WTC11 (cell line): ENCODE data around the gene SLC38A8. TPM values are rescaled to one million over a fixed set of nuclear protein-coding genes. Genes with fewer than 3 reads are reported as not detected.

Experiments
- ATAC-seq: fragments of 200-7000 bp; cut with Tn5 transposase; 2 replicates; pipeline ENCODE4 v1.10.0; 2021; ENCODE audit warnings: mild to moderate bottlenecking, moderate library complexity
- CTCF ChIA-PET: fragments of 300-600 bp; sonication (Branson Sonifier 250); formaldehyde crosslinking; loops from one replicate; lab custom pipeline; 2021; ENCODE audit warnings: antibody characterized with exemption; lab: Charles Lee
- POLR2A ChIA-PET: fragments of 350-600 bp; sonication (Branson Sonifier 250); formaldehyde crosslinking; loops from one replicate; lab custom pipeline; 2021; ENCODE audit warnings: antibody characterized with exemption; lab: Charles Lee
- DNase-seq: peaks from one replicate; pipeline ENCODE4 v3.0.0; 2021; ENCODE audit warnings: low spot score
- H3K27ac Mint-ChIP-seq: 2 replicates; pipeline ENCODE4 v1.8.0; 2021; ENCODE audit warnings: mixed read lengths
- H3K27me3 Mint-ChIP-seq: 2 replicates; pipeline ENCODE4 v1.8.0; 2021; ENCODE audit warnings: low read depth, mild to moderate bottlenecking, moderate library complexity, mixed read lengths
- H3K36me3 Mint-ChIP-seq: 2 replicates; pipeline ENCODE4 v1.8.0; 2021; ENCODE audit warnings: mixed read lengths
- H3K4me1 Mint-ChIP-seq: 2 replicates; pipeline ENCODE4 v1.8.0; 2022; ENCODE audit warnings: mixed read lengths
- H3K4me3 Mint-ChIP-seq: 2 replicates; pipeline ENCODE4 v1.8.0; 2021; ENCODE audit warnings: mild to moderate bottlenecking, moderate library complexity, mixed read lengths
- H3K9me3 Mint-ChIP-seq: 2 replicates; pipeline ENCODE4 v1.8.0; 2021; ENCODE audit warnings: mixed read lengths
- ATF1 ChIP-seq: sonication (generic); formaldehyde crosslinking; IDR thresholded peaks from 2 replicates; pipeline ENCODE4 v1.8.1; 2023; ENCODE audit warnings: mild to moderate bottlenecking, moderate library complexity, missing genetic modification reagents
- CREB1 ChIP-seq: sonication (generic); formaldehyde crosslinking; IDR thresholded peaks from 2 replicates; pipeline ENCODE4 v1.8.0; 2023; ENCODE audit warnings: mild to moderate bottlenecking, missing genetic modification reagents
- ETV6 ChIP-seq: sonication (generic); formaldehyde crosslinking; IDR thresholded peaks from 2 replicates; pipeline ENCODE4 v1.8.1; 2022; ENCODE audit warnings: mild to moderate bottlenecking, missing genetic modification reagents
- FOXP1 ChIP-seq: sonication (generic); formaldehyde crosslinking; IDR thresholded peaks from 2 replicates; pipeline ENCODE4 v1.8.0; 2022; ENCODE audit warnings: missing genetic modification reagents, mild to moderate bottlenecking, moderate library complexity, borderline replicate concordance
- GRHL2 ChIP-seq: fragments of 250-450 bp; sonication (Bioruptor Pico); IDR thresholded peaks from 2 replicates; pipeline ENCODE4 v1.8.0; 2022; ENCODE audit warnings: mild to moderate bottlenecking, moderate library complexity; ENCODE audit not compliant: insufficient replicate concordance, severe bottlenecking
- GTF2I ChIP-seq: fragments of 250-450 bp; sonication (Bioruptor Pico); conservative IDR thresholded peaks from 2 replicates; pipeline ENCODE4 v1.4.0; 2021; ENCODE audit warnings: mild to moderate bottlenecking
- MYBL2 ChIP-seq: sonication (generic); formaldehyde crosslinking; IDR thresholded peaks from 2 replicates; pipeline ENCODE4 v1.8.1; 2023; ENCODE audit warnings: mild to moderate bottlenecking, moderate library complexity, missing genetic modification reagents
- NR1H2 ChIP-seq: sonication (generic); formaldehyde crosslinking; IDR thresholded peaks from 2 replicates; pipeline ENCODE4 v1.9.0; 2021; ENCODE audit warnings: mild to moderate bottlenecking, moderate library complexity, missing genetic modification reagents
- OVOL2 ChIP-seq: fragments of 250-450 bp; sonication (Bioruptor Pico); IDR thresholded peaks from 2 replicates; pipeline ENCODE4 v1.9.0; 2021; ENCODE audit warnings: mild to moderate bottlenecking, borderline replicate concordance
- RELA ChIP-seq: sonication (generic); formaldehyde crosslinking; IDR thresholded peaks from 2 replicates; pipeline ENCODE4 v1.8.1; 2022; ENCODE audit warnings: missing genetic modification reagents, mild to moderate bottlenecking, borderline replicate concordance
- ZBTB21 ChIP-seq: sonication (generic); formaldehyde crosslinking; IDR thresholded peaks from 2 replicates; pipeline ENCODE4 v1.8.1; 2023; ENCODE audit warnings: mild to moderate bottlenecking, missing genetic modification reagents, borderline replicate concordance
- ZNF263 ChIP-seq: sonication (generic); formaldehyde crosslinking; IDR thresholded peaks from 2 replicates; pipeline ENCODE4 v1.8.1; 2022; ENCODE audit warnings: low read depth, mild to moderate bottlenecking, moderate library complexity, missing genetic modification reagents
- ZNF317 ChIP-seq: sonication (generic); formaldehyde crosslinking; IDR thresholded peaks from 2 replicates; pipeline ENCODE4 v1.8.1; 2023; ENCODE audit warnings: low read depth, mild to moderate bottlenecking, moderate library complexity, missing genetic modification reagents, borderline replicate concordance
- ZNF423 ChIP-seq: fragments of 250-450 bp; sonication (Bioruptor Pico); IDR thresholded peaks from 2 replicates; pipeline ENCODE4 v2.1.2; 2022; ENCODE audit warnings: mild to moderate bottlenecking, moderate library complexity
- total RNA-seq: library from RNA; stranded (reverse); gene quantifications from 3 replicates; pipeline ENCODE4 v1.2.3, GENCODE V29; 2021
- TF ChIP-seq, protein P1 (sequence below): sonication (generic); formaldehyde crosslinking; IDR thresholded peaks from 2 replicates; pipeline ENCODE4 v1.8.1; 2022; ENCODE audit warnings: low read depth, mild to moderate bottlenecking, moderate library complexity, missing genetic modification reagents, borderline replicate concordance
- TF ChIP-seq, protein P2 (sequence below): fragments of 250-450 bp; sonication (Bioruptor Pico); IDR thresholded peaks from 2 replicates; pipeline ENCODE4 v1.9.0; 2021; ENCODE audit warnings: moderate library complexity, mild to moderate bottlenecking, inconsistent platforms, borderline replicate concordance
- TF ChIP-seq, protein P3 (sequence below): sonication (generic); formaldehyde crosslinking; IDR thresholded peaks from 2 replicates; pipeline ENCODE4 v1.8.0; 2023; ENCODE audit warnings: mild to moderate bottlenecking, missing genetic modification reagents
- TF ChIP-seq, protein P4 (sequence below): sonication (generic); formaldehyde crosslinking; IDR thresholded peaks from 2 replicates; pipeline ENCODE4 v1.8.1; 2023; ENCODE audit warnings: mild to moderate bottlenecking, missing genetic modification reagents, moderate library complexity
- TF ChIP-seq, protein P5 (sequence below): sonication (generic); formaldehyde crosslinking; IDR thresholded peaks from 2 replicates; pipeline ENCODE4 v1.8.1; 2022; ENCODE audit warnings: mild to moderate bottlenecking, missing genetic modification reagents, moderate library complexity, borderline replicate concordance
- TF ChIP-seq, protein P6 (sequence below): sonication (generic); formaldehyde crosslinking; IDR thresholded peaks from 2 replicates; pipeline ENCODE4 v1.8.1; 2023; ENCODE audit warnings: mild to moderate bottlenecking, missing genetic modification reagents

The SLC38A8 gene
- total RNA-seq, 1 experiment from 2014 or later: not detected

DNA sequence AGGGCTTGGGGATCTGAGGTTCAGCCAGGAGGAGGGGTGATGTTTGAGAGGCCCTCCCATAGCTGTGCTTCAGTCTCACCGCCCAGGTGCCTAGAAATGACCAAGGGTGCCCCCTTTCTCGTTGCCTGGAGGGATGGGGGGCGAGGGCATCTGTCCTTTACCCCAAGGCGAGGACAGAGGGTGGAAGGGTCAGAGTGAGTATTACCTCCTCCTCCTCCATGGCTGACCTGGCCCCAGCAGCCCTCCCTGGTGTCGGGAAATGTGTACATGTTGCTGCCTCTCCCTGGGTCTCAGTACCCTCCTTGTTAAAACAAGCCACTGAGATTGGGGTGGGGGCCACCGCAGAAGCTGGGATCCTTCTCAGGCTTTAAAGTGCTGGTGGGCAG, 72.2 kb downstream of the SLC38A8 start (continued):
- TF ChIP-seq, protein P1, sequence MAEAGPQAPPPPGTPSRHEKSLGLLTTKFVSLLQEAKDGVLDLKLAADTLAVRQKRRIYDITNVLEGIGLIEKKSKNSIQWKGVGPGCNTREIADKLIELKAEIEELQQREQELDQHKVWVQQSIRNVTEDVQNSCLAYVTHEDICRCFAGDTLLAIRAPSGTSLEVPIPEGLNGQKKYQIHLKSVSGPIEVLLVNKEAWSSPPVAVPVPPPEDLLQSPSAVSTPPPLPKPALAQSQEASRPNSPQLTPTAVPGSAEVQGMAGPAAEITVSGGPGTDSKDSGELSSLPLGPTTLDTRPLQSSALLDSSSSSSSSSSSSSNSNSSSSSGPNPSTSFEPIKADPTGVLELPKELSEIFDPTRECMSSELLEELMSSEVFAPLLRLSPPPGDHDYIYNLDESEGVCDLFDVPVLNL (CRISPR knock-in tag): no peak
- TF ChIP-seq, protein P2, sequence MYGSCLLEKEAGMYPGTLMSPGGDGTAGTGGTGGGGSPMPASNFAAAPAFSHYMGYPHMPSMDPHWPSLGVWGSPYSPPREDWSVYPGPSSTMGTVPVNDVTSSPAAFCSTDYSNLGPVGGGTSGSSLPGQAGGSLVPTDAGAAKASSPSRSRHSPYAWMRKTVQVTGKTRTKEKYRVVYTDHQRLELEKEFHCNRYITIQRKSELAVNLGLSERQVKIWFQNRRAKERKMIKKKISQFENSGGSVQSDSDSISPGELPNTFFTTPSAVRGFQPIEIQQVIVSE: no peak
- TF ChIP-seq GRHL2: no peak
- TF ChIP-seq ZNF263 (CRISPR knock-in tag): no peak
- TF ChIP-seq RELA (CRISPR knock-in tag): no peak
- no peak for TF ChIP-seq ZNF423 (CRISPR knock-in tag)
- TF ChIP-seq, protein P3, sequence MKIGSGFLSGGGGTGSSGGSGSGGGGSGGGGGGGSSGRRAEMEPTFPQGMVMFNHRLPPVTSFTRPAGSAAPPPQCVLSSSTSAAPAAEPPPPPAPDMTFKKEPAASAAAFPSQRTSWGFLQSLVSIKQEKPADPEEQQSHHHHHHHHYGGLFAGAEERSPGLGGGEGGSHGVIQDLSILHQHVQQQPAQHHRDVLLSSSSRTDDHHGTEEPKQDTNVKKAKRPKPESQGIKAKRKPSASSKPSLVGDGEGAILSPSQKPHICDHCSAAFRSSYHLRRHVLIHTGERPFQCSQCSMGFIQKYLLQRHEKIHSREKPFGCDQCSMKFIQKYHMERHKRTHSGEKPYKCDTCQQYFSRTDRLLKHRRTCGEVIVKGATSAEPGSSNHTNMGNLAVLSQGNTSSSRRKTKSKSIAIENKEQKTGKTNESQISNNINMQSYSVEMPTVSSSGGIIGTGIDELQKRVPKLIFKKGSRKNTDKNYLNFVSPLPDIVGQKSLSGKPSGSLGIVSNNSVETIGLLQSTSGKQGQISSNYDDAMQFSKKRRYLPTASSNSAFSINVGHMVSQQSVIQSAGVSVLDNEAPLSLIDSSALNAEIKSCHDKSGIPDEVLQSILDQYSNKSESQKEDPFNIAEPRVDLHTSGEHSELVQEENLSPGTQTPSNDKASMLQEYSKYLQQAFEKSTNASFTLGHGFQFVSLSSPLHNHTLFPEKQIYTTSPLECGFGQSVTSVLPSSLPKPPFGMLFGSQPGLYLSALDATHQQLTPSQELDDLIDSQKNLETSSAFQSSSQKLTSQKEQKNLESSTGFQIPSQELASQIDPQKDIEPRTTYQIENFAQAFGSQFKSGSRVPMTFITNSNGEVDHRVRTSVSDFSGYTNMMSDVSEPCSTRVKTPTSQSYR: no peak
- no peak for TF ChIP-seq FOXP1 (CRISPR knock-in tag)
- no peak for TF ChIP-seq CREB1 (CRISPR knock-in tag)

DNA sequence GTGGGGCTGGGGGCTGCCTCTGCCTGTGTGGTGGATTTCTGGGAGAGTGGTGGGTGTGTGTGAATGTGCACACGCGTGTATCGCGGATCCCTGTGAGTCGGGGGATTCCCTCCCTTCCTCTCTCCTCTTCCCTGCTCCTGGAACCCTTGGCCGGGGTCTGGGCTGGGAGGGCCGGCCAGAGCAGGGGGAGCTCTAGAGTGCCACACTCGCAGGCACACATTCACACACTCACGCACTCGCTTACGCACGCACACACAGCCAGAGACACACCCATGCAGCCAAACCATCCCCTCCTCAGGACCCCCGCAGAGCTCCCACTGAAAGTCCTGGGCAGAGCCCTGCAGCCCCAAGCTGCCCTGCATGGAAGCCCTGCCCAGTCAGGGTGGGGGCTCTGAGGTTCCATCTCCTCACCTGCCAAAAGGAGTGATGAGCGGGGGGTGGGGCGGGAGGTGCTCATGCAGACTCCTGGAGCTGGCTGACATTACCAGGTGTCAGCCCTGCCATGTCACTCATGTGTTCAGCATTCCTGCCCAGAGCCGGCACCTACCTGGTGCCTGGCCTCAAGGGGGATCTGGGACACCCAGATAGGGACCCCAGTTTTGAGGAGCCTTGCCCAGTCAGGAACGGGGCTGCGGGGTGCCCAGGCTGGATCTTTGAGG, 72.7 kb downstream of the SLC38A8 start:
- ChIA-PET POLR2A (no interaction called here), CTCF (interaction anchor here (0.6 to 3.7 kb wide), 15 partner anchors 13 to 115 kb away, joined by 3 to 36 read pairs (median 5); partner anchors contain the start of genes OSGIN1 and SLC38A8)
- TF ChIP-seq OVOL2 (CRISPR knock-in tag) (no peak), ZNF317 (CRISPR knock-in tag) (no peak), ATF1 (no peak), MYBL2 (no peak), ZBTB21 (CRISPR knock-in tag) (no peak), GTF2I (CRISPR knock-in tag) (no peak), NR1H2 (CRISPR knock-in tag) (no peak), ZNF263 (CRISPR knock-in tag) (no peak), ETV6 (CRISPR knock-in tag) (no peak)
- TF ChIP-seq, protein P4, sequence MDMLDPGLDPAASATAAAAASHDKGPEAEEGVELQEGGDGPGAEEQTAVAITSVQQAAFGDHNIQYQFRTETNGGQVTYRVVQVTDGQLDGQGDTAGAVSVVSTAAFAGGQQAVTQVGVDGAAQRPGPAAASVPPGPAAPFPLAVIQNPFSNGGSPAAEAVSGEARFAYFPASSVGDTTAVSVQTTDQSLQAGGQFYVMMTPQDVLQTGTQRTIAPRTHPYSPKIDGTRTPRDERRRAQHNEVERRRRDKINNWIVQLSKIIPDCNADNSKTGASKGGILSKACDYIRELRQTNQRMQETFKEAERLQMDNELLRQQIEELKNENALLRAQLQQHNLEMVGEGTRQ (CRISPR knock-in tag): no peak
- TF ChIP-seq, protein P5, sequence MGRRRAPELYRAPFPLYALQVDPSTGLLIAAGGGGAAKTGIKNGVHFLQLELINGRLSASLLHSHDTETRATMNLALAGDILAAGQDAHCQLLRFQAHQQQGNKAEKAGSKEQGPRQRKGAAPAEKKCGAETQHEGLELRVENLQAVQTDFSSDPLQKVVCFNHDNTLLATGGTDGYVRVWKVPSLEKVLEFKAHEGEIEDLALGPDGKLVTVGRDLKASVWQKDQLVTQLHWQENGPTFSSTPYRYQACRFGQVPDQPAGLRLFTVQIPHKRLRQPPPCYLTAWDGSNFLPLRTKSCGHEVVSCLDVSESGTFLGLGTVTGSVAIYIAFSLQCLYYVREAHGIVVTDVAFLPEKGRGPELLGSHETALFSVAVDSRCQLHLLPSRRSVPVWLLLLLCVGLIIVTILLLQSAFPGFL (CRISPR knock-in tag): no peak
- TF ChIP-seq, protein P6, sequence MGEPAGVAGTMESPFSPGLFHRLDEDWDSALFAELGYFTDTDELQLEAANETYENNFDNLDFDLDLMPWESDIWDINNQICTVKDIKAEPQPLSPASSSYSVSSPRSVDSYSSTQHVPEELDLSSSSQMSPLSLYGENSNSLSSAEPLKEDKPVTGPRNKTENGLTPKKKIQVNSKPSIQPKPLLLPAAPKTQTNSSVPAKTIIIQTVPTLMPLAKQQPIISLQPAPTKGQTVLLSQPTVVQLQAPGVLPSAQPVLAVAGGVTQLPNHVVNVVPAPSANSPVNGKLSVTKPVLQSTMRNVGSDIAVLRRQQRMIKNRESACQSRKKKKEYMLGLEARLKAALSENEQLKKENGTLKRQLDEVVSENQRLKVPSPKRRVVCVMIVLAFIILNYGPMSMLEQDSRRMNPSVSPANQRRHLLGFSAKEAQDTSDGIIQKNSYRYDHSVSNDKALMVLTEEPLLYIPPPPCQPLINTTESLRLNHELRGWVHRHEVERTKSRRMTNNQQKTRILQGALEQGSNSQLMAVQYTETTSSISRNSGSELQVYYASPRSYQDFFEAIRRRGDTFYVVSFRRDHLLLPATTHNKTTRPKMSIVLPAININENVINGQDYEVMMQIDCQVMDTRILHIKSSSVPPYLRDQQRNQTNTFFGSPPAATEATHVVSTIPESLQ (CRISPR knock-in tag): no peak
- TF ChIP-seq, protein P2: no peak
- ATAC-seq (no peak), DNase-seq (no peak)
- Mint-ChIP-seq H3K27me3 (peaks cover 12% of the 10 kb centered on the region), H3K27ac (no peak overlapping the region), H3K4me3 (peak overlapping the region; percentile 56), H3K4me1 (peaks cover 7% of the 10 kb centered on the region), H3K9me3 (no peaks in the 10 kb centered on the region), H3K36me3 (no peaks in the 10 kb centered on the region)
